ENCODE results near the gene ASCC3.

DNA sequence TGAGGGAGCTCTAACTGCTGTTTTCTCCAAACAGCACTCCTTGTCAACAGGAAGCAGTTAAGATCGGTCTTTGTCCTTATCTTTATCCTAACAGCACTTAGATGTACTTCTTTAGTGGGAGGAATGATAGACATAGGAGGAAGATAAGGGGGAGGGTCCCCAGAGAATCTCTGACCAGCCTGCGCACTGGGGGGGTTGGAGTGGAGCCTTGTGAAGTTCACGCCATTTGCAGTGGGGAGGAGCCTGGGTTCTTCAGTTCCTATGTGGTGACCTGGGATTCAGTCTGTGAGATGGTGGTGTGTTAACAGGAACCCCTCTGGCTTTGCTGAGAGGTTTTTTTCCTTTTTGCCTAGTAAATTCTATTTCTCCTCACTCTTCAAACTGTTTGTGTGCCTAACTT, 18.1 kb upstream of the ASCC3 start:
- TF ChIP-seq POLR2A (IDR thresholded peaks at IDR 0.05; ENCODE audit: low read depth, low read length) (no peak), SPI1 (IDR thresholded peaks at IDR 0.05; ENCODE audit: low read depth, low read length) (no peak)

Data from GM12891 (cell line).